Activated T-cell treated with anti-CD3 and anti-CD28 coated beads for 24 hours (primary cell): ENCODE results near the gene APH1A.
A peak's percentile ranks its signal among the peaks of the same experiment; 100 is the strongest.
"Not testable (repeated sequence)": the region's sequence is repeated elsewhere in the genome, so short reads cannot be mapped to it uniquely, and the experiment has no call there.

ENCODE experiments used
- DNase-seq: peaks from one replicate; pipeline ENCODE4 v3.0.0-alpha.2; 2020; ENCODE audit warnings: low read depth

APH1A gene

DNA sequence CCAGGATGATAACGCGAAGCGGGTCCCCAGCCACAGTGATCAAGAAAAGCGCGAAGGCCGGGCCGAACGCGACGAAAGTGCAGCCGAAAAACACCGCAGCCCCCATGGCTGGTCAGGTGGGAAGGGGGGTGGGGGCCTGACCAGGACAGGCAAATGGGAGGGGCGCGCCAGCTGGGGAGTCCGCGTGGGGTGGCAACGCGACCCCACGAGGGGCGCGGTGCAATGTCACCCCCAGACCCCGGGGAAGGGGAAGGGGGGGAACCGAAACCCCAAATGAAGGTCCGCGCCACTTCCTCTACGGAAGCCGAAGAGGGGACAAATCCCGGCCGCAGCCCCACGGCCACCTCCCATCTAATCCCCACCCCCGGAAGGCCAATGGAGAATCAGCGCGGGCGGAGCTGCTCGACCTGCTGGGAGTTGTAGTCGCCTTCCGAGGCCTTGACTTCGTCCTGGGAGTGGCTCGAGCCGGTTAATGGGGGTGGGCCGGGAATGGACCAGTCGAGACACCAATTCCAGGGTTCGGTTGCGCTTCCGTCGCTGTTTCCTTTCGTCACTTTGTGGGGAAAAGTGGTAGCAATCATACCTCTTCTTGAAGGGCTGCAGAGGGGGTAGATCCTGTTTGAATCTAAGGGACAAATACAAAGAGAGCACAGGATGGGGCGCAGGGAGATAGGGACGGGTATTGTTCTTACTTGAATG is at the start of gene APH1A:
Gene APH1A, minus strand, starts transcription at position 312 of the 699 bp plus-strand sequence. Its CDS starts 206 bp downstream, at position 106.
- peak; percentile 93 for DNase-seq

DNA sequence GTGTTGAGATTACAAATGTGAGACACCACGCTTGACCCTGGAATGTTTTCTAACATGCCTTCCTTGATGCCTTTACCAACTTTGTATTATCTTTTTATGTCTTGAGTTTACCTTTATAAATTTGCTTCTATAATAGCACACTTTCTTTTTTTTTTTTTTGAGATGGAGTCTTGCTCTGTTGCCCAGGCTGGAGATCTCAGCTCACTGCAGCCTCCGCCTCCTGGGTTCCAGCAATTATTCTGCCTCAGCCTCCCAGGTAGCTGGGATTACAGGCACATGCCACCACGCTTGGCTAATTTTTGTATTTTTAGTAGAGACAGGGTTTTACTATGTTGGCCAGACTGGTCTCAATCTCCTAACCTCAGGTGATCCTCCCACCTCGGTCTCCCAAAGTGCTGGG is 45.9 kb upstream of the APH1A start:
- DNase-seq, result not testable (repeated sequence)

DNA sequence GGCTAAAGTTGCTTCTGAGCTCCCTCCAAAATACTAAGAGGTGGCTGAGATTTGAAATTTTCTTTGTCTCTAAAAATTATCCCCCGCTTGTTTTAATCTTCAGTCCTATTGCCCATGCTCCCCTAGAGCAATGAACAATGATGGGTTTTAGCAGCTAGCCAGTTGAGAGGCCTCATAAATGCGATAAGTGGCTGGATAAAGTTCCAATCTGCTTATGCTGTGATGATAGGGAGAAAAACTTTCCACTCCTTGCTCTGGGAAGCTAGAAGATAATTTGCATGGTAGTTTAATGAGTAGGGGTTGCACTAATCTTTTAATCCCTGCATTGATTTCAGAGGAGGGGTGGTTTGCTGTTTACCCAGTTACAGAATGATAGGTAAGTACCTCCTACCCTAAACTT is 42.9 kb upstream of the APH1A start:
- DNase-seq, result no peak

DNA sequence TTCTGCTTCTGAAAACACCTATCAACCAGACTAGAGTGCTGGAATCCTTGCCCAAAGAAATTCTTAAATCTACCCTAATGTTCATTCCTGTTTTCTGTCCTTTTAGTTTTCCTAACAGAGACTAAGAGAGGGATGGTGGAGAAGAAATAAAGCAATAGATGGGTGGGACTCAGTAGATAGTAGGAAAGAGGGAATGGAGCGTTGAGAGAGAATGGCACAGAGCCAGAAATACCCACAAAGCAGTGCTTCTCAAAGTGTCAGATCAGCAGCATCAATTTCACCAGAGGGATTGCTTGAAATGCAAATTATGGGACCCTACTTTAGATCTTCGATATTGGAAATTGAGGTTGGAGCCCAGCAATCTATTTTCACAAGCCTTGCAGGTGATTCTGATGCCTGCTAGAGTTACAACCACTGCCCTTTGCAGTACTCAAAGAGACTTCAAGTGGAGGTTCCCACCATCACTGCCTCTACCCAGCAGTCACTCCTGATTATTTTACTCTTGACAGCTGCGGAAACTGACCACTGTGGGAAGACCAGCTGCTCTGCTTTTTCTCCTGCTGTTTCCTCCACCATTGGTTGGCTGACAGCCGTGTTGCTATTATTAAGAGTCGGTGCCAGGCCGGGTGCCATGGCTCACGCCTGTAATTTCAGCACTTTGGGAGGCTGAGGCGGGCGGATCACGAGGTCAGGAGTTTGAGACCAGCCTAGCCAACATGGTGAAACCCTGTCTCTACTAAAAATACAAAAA is 41.1 kb upstream of the APH1A start:
- no peak for DNase-seq

DNA sequence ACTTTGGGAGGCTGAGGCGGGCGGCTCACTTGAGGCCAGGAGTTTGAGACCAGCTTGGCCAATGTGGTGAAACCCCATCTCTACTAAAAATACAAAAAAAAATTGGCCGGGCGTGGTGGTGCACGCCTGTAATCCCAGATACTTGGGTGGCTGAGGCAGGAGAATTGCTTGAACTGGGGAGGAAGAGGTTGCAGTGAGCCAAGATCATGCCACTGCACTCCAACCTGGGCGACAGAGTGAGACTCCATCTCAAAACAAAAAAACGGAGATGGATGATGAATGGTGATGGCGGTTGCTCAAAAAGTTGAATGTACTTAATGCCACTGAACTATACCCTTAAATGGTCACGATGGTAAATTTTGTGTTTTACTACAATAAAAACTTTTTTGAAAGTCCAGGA is 39.8 kb upstream of the APH1A start:
- not testable (repeated sequence) for DNase-seq

DNA sequence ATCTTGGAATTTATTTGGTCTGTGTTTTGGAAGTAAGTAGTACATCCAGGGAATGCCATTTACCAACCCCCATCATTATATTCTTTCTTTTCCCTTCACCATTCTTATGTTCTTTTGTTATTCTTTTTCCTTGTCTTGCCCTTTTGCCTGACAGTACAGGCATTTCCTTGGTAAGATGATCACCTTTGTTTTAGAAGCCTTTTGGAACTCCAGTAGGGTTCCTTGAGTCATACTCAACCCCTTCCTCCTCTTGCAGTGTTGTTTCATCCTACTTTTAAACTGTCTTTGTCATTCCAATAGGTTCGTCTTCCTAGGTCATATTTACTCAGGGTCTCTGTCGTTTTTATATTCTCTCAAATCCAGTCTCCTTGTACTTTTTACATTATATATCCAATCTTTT is 34.1 kb upstream of the APH1A start:
- DNase-seq, result no peak

DNA sequence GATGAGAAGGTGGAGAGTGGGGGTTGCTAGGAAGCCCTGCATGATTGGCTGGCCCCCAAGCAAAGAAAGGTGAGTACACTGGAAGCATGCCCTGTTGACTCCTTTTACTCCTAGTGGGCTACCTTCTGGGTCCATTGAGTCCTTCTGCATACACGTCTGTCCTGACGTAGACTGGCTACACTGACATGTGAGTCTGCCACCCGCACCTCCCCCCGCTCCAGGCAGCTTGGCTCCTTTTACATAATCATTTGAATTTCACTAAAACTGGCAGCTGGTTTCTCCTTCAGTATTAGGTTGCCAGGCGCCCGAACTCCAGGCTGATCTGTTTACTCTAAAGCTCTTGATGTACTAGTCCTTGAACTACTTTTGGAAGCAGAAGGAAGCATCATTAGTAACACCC is 33.5 kb upstream of the APH1A start:
- DNase-seq, result no peak

DNA sequence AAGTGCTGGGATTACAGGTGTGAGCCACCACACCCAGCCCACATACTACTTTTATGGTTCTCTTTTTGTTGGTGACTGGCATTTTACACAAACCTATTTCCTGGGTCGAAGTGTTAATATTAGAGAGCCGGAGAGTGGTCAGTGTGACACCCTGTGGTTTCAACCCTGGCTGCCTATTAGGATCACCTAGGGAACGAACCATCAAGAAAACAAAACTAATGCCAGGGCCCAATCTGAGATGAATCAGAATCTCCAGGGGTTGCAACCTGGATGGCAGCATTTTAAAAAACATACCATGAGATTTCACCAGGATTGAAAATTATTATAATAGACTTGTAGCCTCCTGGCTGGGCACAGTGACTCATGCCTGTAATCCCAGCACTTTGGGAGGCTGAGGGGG is 30.9 kb upstream of the APH1A start:
- no peak for DNase-seq

DNA sequence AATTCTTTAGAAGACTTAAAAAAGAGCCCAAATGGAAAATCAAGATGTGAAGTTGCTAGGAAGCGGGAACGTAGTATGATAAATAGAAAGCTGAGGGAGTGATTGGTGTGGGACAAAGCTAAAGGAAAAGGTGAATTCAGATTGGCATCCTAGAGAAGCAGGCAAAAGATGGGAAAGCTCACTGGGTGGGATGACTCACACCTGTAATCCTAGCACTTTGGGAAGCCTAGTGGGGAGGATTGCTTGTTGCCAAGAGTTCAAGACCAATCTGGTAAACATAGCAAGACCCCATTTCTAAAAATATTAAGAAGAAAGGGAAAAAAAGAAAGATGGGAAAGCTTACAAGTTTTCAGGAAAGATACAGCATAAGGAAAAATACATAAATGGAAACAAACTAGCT is 26.7 kb upstream of the APH1A start:
- no peak for DNase-seq

DNA sequence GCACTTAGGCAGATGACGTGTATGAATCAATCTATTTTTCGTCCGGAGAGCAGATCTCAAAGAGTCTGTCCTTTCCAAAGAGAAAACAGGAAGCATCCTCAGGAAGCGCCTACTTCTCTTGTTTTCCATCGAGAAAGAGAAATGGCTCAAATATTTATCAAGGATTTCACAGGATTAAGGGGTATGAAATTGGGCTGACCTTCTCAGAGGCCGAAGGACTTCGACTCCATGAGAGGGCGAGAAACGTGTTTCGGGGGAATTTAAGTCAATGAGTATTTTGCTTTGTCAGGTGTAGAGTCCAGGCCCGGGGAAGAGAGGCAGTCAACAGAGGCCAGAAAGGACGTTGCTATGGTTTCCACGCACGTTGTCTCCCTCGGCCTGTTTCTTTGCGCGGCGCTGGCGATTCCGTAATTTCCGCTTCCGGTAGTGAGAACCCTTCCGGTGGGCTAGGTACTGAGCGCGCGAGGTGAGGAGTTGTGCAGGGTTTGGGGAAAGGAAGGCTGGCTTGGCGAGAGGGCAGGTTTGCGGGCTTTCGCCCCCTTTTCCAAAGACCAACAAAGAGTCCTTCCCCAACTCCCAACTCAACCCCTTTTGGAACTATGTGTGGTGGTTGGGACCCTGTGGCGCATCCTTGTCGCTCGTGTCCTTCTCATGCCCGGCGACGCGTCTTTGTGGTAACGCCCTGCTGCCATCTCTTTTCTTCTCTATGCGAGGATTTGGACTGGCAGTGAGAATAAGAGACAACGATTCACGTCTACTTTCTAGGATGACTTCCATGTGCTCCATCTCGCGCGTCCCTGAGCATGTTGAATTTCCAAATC is 24.8 kb upstream of the APH1A start, which contains the start of gene MRPS21:
Gene MRPS21, plus strand, starts transcription at position 429 of the 821 bp plus-strand sequence. CDS start 506 bp downstream, outside the sequence.
- peak; percentile 86 for DNase-seq

DNA sequence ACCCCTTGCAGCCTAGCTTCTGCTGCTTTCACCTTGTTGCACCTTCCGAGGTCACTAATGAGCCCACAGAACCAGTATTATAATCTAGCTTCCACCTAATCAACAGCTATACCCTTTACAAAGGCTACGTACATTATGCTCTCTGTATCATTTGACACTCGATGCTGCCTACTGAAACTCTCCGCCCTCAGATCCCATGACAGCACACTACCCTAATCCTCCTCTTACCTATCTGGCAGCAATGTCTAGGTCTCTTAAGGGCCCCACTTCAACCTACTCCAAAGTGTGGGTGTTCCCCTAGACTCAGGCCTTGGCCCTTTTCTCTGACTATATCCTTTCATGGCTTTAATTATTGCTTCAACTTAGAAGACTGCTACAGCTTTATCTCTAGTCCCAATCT is 20.0 kb upstream of the APH1A start:
- no peak for DNase-seq

DNA sequence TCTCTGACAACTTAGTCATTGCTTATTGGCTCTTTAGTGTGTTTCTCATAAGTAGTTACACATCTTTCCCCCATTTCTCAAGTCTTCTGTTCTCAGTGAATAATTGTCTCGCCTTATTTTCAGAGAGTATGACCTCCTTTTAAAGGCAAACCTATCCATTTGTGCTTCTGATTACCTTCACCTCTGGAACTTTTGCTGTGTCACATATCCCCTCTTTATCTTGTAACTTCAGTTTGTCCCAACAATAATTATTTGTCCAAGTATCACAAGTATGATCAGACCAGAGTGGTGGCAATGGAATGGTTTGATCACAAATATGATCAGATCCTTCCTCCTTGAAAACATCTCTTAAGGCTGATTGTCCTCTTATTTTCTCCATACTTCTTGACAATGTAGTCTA is 19.6 kb upstream of the APH1A start:
- no peak for DNase-seq

DNA sequence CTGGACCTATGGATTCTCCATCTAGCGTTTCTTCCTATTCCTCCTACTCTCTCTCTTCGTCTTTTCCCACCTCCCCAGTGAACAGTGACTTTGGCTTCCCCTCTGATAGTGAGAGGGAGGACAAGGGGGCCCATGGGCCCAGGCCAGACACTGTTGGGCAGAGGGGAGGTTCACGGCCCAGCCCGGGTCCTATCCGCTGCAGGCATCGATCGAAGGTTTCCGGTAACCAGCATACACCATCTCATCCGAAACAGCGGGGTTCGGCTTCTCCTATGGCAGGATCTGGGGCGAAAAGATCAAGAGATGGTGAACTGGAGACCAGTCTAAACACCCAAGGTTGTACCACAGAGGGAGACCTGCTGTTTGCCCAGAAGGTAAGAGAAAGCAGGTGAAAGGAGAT is 14.4 kb upstream of the APH1A start:
- no peak for DNase-seq

DNA sequence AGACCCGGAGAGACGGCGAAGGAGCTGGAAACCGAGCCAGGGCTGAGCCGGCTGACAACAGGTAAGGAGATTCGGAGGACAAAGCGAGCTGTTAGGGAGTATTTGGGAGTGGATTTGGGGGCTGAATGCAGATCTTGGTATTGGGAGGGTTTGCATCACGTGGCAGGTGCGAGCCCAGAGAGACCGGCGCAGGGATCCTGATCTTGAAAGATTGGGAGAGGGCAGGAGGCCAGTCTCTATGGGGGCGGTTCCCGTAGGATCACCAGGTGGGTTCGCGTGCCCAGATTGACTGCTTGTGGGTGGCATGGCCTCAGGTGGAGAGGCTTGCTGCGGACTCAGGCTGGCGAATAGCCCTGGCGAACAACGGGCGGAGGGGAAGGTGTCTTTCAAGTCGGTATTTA is 13.7 kb upstream of the APH1A start:
- DNase-seq, result no peak

DNA sequence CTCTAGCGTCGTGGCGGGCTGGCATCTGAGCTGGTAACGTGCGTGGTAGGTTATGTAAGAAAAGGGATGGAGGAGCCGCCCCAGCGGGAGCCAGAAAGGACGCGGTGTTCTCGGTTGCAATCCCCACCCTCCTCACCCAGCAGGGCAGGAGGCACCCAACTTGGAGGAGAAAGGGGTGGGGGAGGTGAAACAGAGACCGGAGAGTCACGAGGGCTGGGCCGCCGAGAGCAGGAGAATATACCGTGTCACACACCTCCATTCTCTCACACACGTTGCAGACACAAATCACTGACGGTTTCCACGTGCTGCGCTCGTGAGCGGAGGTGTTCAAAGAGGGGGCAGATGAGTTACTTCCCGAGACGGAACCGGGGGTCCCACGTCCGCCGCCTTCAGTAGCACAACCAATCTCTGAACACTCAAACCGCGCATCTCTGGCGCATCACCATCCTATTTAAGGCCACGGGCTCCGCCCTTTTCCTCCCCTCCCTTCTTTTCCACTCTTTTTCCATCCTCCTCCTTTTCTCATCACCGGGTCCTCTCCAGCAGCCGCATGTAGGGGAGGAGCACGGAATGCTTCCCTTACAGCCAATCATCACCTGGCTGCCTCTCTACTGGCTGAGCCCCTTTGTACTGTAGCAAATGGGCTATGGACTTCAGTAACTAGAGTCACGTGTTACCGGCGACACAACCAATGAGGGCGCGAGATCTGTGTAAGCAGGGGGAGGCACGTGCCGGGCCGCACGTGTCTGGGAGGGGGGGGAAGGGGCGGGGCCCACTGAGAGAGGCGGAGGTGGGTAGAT is 13.1 kb upstream of the APH1A start, which contains the start of gene CIART:
Gene CIART, plus strand, starts transcription at position 797 of the 800 bp plus-strand sequence. CDS start 714 bp downstream, outside the sequence.
- peak; percentile 61 for DNase-seq

DNA sequence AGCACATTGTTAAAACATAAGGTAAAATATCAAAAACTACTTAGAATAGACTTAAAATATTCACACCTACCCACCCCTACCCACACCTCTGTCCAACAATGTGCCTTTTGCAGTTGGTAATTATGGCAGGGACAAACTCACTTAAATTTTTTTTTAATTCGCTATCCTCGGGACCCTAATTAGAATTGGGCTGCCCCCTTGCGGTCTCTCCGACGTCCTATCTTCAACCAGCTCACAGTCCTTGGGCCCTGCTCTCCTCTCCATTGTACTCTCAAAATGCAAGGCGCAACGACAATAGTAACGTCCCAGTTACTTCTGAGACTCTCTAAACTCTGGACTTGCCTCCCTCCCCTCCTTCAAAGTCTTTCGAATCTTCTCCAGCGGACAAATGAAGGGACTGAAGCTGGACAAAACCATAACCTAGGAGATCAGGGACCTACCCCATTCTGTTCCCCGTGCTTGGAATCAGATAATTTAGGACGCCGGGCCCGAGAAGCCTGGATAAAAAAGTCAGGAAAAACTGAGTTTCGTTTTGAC is 12.5 kb upstream of the APH1A start:
- peak; percentile 30 for DNase-seq

DNA sequence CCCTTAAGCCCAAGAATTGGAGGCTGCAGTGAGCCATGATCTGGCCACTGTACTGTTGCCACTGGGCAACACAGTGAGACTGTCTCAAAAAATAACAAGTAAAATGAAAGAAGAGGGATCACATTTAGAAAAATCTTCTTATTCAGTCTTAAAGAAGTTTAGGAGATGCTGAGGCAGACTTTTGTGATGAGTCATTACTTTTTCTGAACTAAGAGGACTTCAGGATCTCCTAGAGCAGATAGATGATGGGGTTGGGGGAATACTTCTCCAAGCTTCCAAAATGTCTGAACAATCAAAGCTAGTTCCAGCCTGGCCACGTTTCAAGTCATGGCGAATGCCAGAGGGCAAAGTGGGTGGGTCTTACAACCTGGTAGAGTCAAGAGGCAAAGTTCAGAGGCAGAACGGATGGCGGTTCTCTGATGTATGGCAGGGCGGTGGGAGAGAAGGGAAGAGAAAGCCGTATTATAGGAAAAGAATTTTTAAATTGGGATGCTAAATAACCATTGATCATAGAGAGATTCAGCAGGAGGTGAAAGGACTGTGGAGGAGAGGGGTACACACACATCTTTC is 11.4 kb upstream of the APH1A start:
- DNase-seq, result no peak

DNA sequence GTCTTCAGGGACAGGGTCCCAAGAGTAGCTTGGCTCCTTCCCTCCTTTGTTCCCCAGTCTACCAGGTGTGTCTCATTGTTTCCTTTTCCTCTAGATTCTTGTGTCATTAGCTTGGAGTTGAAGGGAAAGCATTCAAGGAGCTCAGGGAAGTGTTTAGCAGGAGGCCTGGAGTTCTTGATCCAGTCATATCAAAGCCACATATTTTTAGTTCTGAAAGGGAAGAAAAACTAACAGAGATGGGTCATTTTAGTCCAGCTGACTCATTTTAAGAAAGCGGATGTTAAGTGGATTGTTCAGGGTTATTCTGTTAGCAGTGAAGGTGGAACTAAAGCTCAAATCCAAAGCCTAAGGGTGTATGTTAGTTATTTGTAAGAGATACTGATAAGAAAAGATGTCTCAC is 4.5 kb upstream of the APH1A start:
- no peak for DNase-seq

DNA sequence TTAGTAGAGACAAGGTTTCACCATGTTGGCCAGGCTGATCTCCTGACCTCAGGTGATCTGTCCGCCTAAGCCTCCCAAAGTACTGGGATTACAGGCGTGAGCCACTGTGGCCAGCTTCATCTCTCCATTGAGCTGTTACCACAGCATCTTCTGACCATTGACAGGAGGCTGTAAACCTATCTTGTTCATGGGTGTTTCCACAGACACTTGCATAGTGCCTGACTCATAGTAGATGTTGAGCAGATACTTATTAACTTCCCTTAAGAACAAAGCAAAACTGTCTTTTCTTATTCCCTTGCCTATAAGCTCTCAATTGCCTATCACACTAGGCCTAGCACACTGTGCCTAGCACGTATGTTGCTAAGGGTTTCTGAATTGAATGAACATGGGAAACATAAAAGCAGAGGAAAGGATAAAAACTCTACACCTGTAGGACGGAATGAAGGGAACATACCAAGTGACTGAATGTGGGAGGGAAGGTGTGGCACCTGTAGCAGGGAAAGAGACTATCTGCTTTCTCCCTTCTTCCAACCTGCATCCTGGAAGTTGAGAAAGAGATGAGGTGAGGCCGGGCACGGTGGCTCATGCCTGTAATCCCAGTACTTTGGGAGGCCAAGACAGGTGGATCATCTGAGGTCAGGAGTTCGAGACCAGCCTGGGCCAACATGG is 2.6 kb upstream of the APH1A start:
- DNase-seq, result no peak

DNA sequence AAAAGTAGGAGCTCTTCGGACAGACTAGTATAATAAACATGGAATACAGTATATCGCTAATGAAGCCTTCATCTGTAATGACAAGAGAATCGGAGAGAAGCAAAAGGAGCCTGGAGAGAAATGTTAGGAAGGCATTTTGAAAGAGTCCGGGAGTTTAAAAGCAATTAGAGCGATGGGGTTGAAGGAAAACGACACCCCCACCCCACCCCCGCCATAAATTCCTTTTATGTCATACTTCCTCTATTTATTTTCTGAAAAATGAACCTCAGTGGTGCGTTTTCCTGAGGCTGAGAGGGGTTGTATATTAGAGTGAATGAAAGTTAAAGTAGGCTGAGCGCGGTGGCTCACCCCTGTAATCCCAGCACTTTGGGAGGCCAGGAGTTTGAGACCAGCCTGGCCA is 635 bp upstream of the APH1A start:
- DNase-seq, result no peak

DNA sequence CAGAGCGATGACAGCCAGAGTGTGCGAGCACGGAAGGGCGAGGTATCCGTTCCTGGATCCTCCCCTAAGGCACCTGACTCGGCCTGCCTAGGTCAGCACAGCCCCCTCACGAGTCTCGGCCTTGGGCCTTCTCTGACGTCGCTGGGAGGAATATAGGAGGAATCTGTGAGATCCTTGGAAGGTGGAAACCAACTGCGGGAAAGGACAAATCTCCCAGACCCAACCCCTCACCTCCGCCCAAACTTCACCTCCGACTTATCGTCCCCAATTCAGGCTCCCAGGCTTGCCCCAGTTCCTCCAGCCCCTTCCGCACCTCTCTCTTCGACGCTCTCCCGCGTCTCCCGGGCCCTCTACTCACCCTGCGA is 494 bp downstream of the APH1A start:
- no peak for DNase-seq
